Esophagus (tissue), 2 donors: ENCODE data around the gene RBM5. TPM values are rescaled to one million over a fixed set of nuclear protein-coding genes. Genes with fewer than 3 reads are reported as not detected.

Experiments
- H3K27ac ChIP-seq, 2 donors: one replicate each; pipeline ENCODE4 v1.5.1; 2013; ENCODE audit warnings: low read depth in 2 of 2, mild to moderate bottlenecking in 2 of 2, inconsistent platforms in 1 of 2, low read length in 1 of 2, moderate library complexity in 1 of 2
- H3K27me3 ChIP-seq, 2 donors: one replicate each; pipeline ENCODE4 v1.6.1; 2013; ENCODE audit warnings: low read length in 2 of 2, control low read depth in 1 of 2, mild to moderate bottlenecking in 1 of 2; ENCODE audit not compliant: insufficient read depth in 2 of 2, control insufficient read depth in 1 of 2
- H3K36me3 ChIP-seq, 2 donors: one replicate each; pipeline ENCODE4 v1.6.1; 2013; ENCODE audit warnings: low read length in 1 of 2; ENCODE audit not compliant: control insufficient read depth in 2 of 2, insufficient read depth in 2 of 2
- H3K4me1 ChIP-seq, 2 donors: one replicate each; pipeline ENCODE4 v1.6.1; 2013; ENCODE audit warnings: low read length in 1 of 2; ENCODE audit not compliant: control insufficient read depth in 2 of 2, insufficient read depth in 2 of 2
- H3K4me3 ChIP-seq, 2 donors: one replicate each; pipeline ENCODE4 v1.5.1; 2013; ENCODE audit warnings: low read length in 2 of 2, mild to moderate bottlenecking in 2 of 2, low read depth in 1 of 2, moderate library complexity in 1 of 2
- H3K9me3 ChIP-seq, 2 donors: one replicate each; pipeline ENCODE4 v1.6.1; 2013; ENCODE audit warnings: mild to moderate bottlenecking in 2 of 2, low read depth in 1 of 2, low read length in 1 of 2, moderate library complexity in 1 of 2; ENCODE audit not compliant: control insufficient read depth in 2 of 2, insufficient read depth in 1 of 2
- WGBS, 2 donors: extraction: QIAGEN DNeasy Blood & Tissue Kit; methylation state at CpG; one replicate each; pipeline ENCODE4 v1.1.7; 2013; 5-methylcytosine and 5-hydroxymethylcytosine counted together
- polyA plus RNA-seq, 2 donors: library from polyadenylated mRNA; stranded (reverse); fragments of 200-250 nt; gene quantifications; one replicate each; pipeline ENCODE4 v1.2.3, GENCODE V29; 2013
- donor health status: healthy with polysubstance abuse.
- donor health status: Bipolar disorder and iron deficiency.

The RBM5 gene
- polyA plus RNA-seq, 2 donors = 62.0 to 97.4 TPM

DNA sequence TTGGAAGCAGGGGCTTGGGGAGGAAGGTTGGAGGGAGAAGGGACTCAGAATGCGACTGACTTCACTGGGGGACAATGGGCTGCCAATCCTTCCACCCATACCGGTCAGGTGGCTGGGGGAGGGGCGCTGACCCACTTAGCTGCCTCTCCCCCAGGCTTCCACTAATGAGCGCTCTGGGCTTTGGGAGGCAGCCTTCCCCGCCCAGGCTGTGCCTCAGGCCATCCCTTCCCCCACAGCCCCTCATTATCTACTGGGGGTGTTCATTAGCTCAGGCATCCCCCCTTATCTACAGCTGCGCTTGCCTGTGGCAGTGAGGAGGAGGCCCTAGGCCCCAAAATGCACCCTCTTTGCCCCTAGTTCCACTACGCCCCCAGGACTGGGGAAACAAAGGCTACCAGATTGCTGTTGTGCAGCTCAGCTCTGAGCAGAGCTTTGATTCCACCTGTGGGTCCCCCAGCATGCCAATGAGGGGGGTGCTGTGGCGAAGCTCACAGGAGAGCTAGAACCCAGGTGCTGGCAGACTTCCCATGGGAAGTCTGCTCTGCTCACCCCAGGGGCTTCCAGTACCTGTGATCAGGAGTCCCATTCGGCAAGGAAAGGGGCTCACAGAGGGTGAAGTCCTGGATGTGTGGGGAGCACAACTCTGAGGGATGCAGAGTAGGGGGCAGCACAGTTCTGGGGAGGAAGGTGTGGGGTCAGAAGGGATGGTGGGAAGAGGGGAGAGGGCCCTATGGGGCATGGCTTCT lies 37.0 kb downstream of the RBM5 start:
- WGBS, 2 donors = 73 to 80% methylated on average over 8 of the region's 9 CpGs
- no peak overlapping the region for H3K4me3 ChIP-seq
- H3K27ac ChIP-seq = no peak overlapping the region
- peaks cover 0 to 6% of the 10 kb centered on the region in 2 donors for H3K36me3 ChIP-seq
- H3K9me3 ChIP-seq = no peaks in the 10 kb centered on the region
- no peaks in the 10 kb centered on the region for H3K27me3 ChIP-seq
- H3K4me1 ChIP-seq = peaks cover 12 to 34% of the 10 kb centered on the region in 2 donors

DNA sequence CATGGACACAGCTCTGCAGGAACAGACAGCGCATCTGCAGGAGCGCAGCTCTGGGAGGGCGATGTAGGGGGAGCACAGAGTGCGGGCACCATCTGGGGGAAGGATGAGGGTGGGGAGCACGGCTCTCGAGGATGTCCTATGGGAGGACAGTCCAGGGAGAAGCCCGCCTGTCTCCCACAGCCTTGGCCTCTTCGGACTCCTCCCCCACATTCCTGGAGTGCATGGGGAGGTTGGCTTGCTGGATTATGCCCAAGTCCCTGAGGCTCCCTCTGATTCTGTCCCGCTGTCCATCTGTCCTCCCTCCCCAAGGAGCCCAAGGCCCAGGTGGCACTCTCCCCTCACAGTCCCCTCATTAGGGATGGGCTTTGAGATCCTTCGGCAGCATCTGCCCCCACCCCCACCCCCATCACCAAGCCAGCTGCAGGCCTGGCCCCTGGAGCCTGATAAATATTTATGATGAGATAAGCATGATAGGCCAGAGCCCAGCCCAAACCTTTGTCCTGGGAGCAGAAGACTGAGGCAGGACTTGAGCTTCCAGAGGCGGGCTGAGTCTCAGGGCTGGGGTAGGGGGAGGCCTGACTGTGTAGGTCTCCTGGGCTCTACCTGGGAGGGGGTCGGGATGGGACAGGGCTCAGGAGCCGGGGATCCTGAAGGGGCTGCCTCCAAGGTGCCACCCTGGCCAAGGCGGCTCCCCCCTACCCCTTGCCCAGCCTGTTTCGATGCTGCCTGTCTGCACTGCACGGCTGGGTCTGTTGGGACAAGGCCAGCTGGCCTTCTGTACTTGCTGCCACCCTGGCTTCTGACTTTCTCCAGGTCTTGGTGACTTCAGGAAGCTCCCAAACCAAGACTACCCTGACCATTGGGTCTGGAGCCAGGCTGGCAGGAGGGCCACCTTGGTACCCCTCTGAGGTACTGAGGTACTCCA lies 37.8 kb downstream of the RBM5 start:
- no peak overlapping the region for H3K27ac ChIP-seq
- WGBS, 2 donors = 54 to 68% methylated on average over 13 to 16 of the region's 16 CpGs
- no peaks in the 10 kb centered on the region for H3K27me3 ChIP-seq
- H3K4me1 ChIP-seq = peaks cover 12 to 34% of the 10 kb centered on the region in 2 donors
- no peaks in the 10 kb centered on the region for H3K9me3 ChIP-seq
- no peak overlapping the region for H3K4me3 ChIP-seq
- no peaks in the 10 kb centered on the region for H3K36me3 ChIP-seq

DNA sequence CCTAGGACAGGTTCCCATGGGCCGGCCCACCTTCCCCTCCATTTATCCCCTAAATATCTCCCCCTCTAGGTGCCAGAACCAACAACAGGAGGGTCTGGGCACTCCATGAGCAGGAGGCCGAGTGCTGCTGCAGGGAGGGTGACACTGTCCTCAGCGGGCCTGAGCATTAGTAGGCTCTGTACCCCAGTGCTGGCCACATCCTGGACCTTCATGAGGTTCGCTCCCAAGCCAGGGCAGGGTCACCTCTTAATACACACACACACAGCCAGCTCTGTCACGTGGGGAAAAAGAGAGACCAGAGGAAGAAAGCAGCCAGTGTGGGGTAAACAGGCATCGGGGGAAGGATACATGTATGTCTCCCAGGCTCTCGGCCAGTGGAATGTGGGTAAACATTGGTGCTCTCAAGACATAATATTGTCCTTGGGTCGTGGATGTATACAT lies 38.6 kb downstream of the RBM5 start:
- Histone ChIP-seq H3K4me3 (no peak overlapping the region), H3K27me3 (no peaks in the 10 kb centered on the region), H3K36me3 (no peaks in the 10 kb centered on the region), H3K4me1 (peaks cover 12 to 29% of the 10 kb centered on the region in 2 donors), H3K9me3 (no peaks in the 10 kb centered on the region), H3K27ac (no peak overlapping the region)
- WGBS, 2 donors = 71 to 73% methylated on average over 8 of the region's 8 CpGs

DNA sequence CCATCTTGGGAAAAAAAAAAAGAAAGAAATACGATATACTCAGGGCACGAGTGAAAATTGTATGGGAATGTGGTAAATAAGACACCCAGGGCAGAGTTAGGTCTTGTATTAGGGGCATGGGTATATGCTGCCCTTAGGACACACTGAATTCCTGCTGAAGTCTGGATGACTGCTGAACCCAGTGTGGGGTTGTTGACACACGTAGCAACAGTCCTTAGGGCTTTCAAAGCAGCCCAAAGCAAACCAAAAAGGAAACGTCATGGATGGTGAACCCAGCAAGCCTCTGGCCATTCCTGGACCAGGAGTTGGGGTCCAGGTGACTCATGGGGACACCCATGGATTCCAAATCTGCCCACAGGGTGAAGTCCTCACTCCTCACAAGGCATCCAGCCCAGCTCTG lies 39.3 kb downstream of the RBM5 start:
- WGBS, 2 donors = 68 to 81% methylated on average over 4 of the region's 4 CpGs
- no peaks in the 10 kb centered on the region for H3K27me3 ChIP-seq
- no peaks in the 10 kb centered on the region for H3K9me3 ChIP-seq

DNA sequence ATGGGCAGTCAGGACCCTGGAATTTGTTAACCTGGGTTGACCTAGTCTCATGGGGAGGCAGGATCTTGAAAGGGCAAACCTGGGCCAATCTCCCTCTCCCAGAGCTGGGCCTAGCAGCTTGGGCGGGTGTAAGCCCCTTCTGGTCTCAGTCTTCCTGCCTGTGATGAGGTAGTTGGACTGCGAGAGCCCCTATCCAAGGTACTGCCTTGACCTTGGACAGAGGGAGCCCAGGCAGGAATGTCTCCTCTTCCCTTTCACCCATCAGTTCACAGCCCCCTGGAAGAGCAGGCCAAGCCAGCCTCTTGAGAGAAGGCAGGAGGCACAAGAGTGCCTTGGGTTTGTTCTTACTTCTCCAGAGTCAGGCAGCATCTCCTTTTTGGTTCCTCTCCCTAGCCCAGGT lies 41.7 kb downstream of the RBM5 start:
- Histone ChIP-seq H3K27me3 (no peaks in the 10 kb centered on the region), H3K9me3 (no peaks in the 10 kb centered on the region), H3K27ac (no peak overlapping the region), H3K36me3 (no peaks in the 10 kb centered on the region), H3K4me1 (peaks cover 3 to 5% of the 10 kb centered on the region in 2 donors), H3K4me3 (no peak overlapping the region)
- WGBS, 2 donors = 91 to 98% methylated on average over 2 of the region's 2 CpGs

More for the DNA sequence above, 39.3 kb downstream of the RBM5 start:
- Histone ChIP-seq H3K4me1 (peaks cover 12 to 22% of the 10 kb centered on the region in 2 donors), H3K27ac (no peak overlapping the region), H3K36me3 (no peaks in the 10 kb centered on the region), H3K4me3 (no peak overlapping the region)

DNA sequence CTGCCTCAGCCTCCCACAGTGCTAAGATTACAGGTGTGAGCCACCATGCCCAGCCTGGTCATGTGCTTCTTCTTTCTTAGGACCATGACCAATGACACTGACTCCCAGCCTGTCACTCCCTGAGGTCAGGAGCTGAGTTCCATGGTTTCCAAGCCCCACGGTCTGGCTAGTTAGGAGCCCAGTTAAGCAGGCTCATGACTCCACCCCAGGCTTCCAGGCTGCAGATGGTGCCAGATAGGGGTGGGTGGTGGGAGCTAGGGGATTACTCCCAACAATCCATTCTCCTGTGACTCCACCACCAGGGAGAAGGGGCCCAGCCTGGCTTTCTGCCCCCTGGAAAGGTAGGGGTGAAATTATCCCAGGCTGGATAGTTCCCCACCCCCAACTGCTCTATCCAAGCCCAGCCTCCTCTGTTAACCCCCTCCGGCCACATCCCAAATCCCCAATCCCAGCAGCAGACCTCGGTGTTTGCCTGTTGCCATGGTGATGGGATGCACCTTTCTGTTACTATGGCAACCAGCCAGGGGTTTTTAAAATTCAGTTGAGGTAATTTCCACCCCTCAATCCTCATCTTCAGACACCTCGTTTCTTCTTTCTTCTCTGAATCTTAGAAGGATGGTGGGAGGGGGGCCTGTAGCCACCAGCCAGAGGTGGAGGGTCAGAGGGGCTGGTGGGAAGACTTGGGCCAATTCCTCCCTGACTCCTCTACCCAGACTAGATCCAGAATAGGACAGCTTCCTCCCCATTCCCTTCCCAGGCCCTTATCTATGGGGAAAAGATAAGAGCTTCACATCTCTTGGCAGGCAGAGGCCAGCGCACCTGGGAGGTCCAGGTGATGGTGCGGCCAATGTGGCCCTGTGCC lies 43.9 kb downstream of the RBM5 start:
- H3K36me3 ChIP-seq = no peaks in the 10 kb centered on the region
- no peaks in the 10 kb centered on the region for H3K27me3 ChIP-seq
- no peak overlapping the region for H3K27ac ChIP-seq
- WGBS, 2 donors = 54 to 67% methylated on average over 6 of the region's 6 CpGs
- no peaks in the 10 kb centered on the region for H3K9me3 ChIP-seq
- no peak overlapping the region for H3K4me3 ChIP-seq
- peaks cover 0 to 8% of the 10 kb centered on the region in 2 donors for H3K4me1 ChIP-seq

DNA sequence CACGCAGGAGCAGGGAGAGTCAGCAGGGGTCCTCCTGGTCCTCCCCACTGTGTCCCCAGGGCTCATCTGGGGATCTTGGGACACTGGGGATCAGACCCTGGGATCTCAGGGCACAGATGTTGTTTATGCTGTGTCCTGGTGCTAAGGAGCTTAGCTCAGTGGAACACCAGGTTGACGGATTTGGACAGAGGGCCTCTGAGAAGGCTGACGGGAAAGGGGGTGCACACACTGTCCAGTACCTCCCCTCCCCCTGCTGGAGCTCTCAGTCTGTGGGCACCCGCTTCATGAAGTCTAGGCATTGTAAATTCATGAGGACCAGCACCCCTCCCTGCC lies 44.5 kb downstream of the RBM5 start:
- 69 to 76% methylated on average over 4 of the region's 4 CpGs for WGBS, 2 donors
- Histone ChIP-seq H3K9me3 (no peaks in the 10 kb centered on the region), H3K4me1 (peaks cover 0 to 14% of the 10 kb centered on the region in 2 donors), H3K4me3 (no peak overlapping the region), H3K36me3 (no peaks in the 10 kb centered on the region), H3K27me3 (no peaks in the 10 kb centered on the region), H3K27ac (no peak overlapping the region)

DNA sequence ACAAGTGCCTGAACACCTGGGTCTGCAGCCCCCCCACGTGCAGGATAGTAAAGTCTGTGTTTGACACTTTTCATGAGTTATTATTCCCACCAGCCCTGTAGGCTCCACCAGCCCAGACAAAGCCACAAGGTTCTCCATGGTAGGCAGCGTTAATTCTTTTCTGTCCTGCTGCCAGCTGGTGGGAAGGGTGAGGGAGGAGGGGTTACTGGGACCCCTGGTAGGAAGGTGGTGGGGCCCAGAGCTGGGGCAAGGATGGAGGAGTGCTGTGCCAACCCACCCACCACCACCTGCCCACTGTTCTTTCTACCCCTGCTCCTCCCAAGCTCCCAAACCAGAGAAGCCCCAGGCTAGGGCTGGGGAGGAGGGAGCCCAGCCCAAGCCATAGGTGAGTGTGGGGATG lies 45.6 kb downstream of the RBM5 start:
- Histone ChIP-seq H3K4me3 (no peak overlapping the region), H3K36me3 (no peaks in the 10 kb centered on the region), H3K4me1 (peaks cover 3 to 25% of the 10 kb centered on the region in 2 donors), H3K27ac (no peak overlapping the region), H3K27me3 (no peaks in the 10 kb centered on the region), H3K9me3 (no peaks in the 10 kb centered on the region)
- WGBS, 2 donors = 29 to 31% methylated on average over 2 of the region's 2 CpGs

DNA sequence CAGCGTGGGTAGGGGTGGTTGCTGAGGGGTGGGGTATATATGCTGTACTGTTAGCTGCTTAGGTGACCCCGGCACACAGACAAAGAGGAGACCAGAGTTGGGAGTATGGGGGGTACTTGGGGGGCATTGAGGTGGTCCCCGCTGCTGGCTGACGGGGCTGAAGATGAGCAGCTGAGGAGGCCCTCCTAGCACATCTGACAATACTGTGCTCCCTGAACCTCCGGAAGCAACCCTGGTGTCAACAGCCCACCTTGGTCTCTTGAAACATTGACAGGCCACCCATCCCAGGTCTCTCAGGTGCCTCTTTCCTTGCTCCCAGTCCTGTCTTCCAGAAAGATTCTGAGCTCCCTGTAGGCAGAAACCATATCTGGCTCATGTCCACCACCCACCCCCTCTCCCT lies 47.2 kb downstream of the RBM5 start:
- Histone ChIP-seq H3K9me3 (no peaks in the 10 kb centered on the region), H3K27me3 (no peaks in the 10 kb centered on the region), H3K36me3 (no peaks in the 10 kb centered on the region), H3K4me3 (no peak overlapping the region), H3K4me1 (peaks cover 3 to 29% of the 10 kb centered on the region in 2 donors), H3K27ac (no peak overlapping the region)
- 95% methylated on average over 4 to 5 of the region's 5 CpGs for WGBS, 2 donors
